Keratinocyte (primary cell): ENCODE data around the gene BCAR3. TPM values are rescaled to one million over a fixed set of nuclear protein-coding genes. Genes with fewer than 3 reads are reported as not detected.

Experiments used
- DNase-seq: peaks from one replicate; pipeline ENCODE4 v3.0.0-alpha.2; 2011; ENCODE audit warnings: low read depth, missing footprints, low spot score
- FAIRE-seq: peaks from 2 replicates; lab custom pipeline; 2011; peaks lifted over from hg19 to GRCh38; lab: Jason Lieb, UNC
- H2AFZ ChIP-seq: 2 replicates; pipeline ENCODE4 v1.6.0; 2012; ENCODE audit warnings: low read length, control low read depth, inconsistent platforms; ENCODE audit not compliant: control insufficient read depth
- H3K27ac ChIP-seq: 2 replicates; pipeline ENCODE4 v1.5.1; 2011; ENCODE audit warnings: low read length; ENCODE audit not compliant: control insufficient read depth, insufficient read depth
- H3K27me3 ChIP-seq: 3 replicates; pipeline ENCODE4 v1.6.0; 2011; ENCODE audit warnings: low read length; ENCODE audit not compliant: control insufficient read depth, insufficient read depth; ENCODE audit errors: extremely low read depth
- H3K36me3 ChIP-seq, 2 experiments: 2 replicates in 1 of 2; 3 replicates in 1 of 2; pipeline ENCODE4 v1.5.1; 2011; ENCODE audit warnings: low read length in 2 of 2, mild to moderate bottlenecking in 1 of 2; ENCODE audit not compliant: control insufficient read depth in 2 of 2, insufficient read depth in 2 of 2; ENCODE audit errors: extremely low read depth in 1 of 2
- H3K4me1 ChIP-seq: 3 replicates; pipeline ENCODE4 v1.5.1; 2011; ENCODE audit warnings: low read length; ENCODE audit not compliant: control insufficient read depth, insufficient read depth; ENCODE audit errors: extremely low read depth
- H3K4me2 ChIP-seq: 3 replicates; pipeline ENCODE4 v1.6.0; 2011; ENCODE audit warnings: low read depth, low read length; ENCODE audit not compliant: control insufficient read depth, insufficient read depth; ENCODE audit errors: extremely low read depth
- H3K4me3 ChIP-seq, 3 experiments: fragments of 200-600 bp in 1 of 3; sonication (generic) in 1 of 3; 2 replicates in 2 of 3; 3 replicates in 1 of 3; pipeline ENCODE4 v1.5.1; 2011 to 2016; ENCODE audit warnings: low read length in 3 of 3, mild to moderate bottlenecking in 3 of 3, control low read depth in 2 of 3, inconsistent platforms in 1 of 3, low read depth in 1 of 3, mixed read lengths in 1 of 3, mixed run types in 1 of 3, moderate library complexity in 1 of 3; ENCODE audit not compliant: control insufficient read depth in 2 of 3, insufficient read depth in 2 of 3; ENCODE audit errors: extremely low read depth in 1 of 3
- H3K79me2 ChIP-seq: 2 replicates; pipeline ENCODE4 v1.6.0; 2012; ENCODE audit warnings: low read length; ENCODE audit not compliant: control insufficient read depth, insufficient read depth
- H3K9ac ChIP-seq: 3 replicates; pipeline ENCODE4 v1.6.0; 2011; ENCODE audit warnings: low read length; ENCODE audit not compliant: control insufficient read depth, insufficient read depth; ENCODE audit errors: extremely low read depth
- H3K9me1 ChIP-seq: 3 replicates; pipeline ENCODE4 v1.6.0; 2011; ENCODE audit warnings: low read length; ENCODE audit not compliant: control insufficient read depth, insufficient read depth; ENCODE audit errors: extremely low read depth
- H3K9me3 ChIP-seq: 2 replicates; pipeline ENCODE4 v1.5.1; 2012; ENCODE audit warnings: low read depth, low read length; ENCODE audit not compliant: control insufficient read depth
- H4K20me1 ChIP-seq: 3 replicates; pipeline ENCODE4 v1.6.0; 2011; ENCODE audit warnings: low read length; ENCODE audit not compliant: control insufficient read depth, insufficient read depth; ENCODE audit errors: extremely low read depth
- CTCF ChIP-seq, 3 experiments: IDR thresholded peaks in 1 of 3; conservative IDR thresholded peaks in 1 of 3; optimal IDR thresholded peaks in 1 of 3; 2 replicates in 2 of 3; 3 replicates in 1 of 3; pipeline versions ENCODE3 to v1.5.1; 2011; ENCODE audit warnings: low read length in 3 of 3, mild to moderate bottlenecking in 3 of 3, moderate library complexity in 2 of 3, control low read depth in 1 of 3, inconsistent platforms in 1 of 3; ENCODE audit not compliant: insufficient read depth in 2 of 3; ENCODE audit errors: extremely low read depth in 1 of 3
- EZH2 ChIP-seq: IDR thresholded peaks from one replicate; pipeline ENCODE4 v1.6.1; 2012; ENCODE audit warnings: inconsistent platforms, mild to moderate bottlenecking, low read length, moderate library complexity
- dilution Hi-C: fragments of 300-500 bp; cut with MboI; formaldehyde crosslinking; loops from one replicate; pipeline ENCODE4 v1.7.0; 2020; ENCODE audit warnings: low sequenced_read_pairs; ENCODE audit not compliant: extremely low pct_ligation_motif_present
- polyA plus RNA-seq, 5 experiments: library from polyadenylated mRNA; depleted of rRNA in 3 of 5; stranded (reverse) in 3 of 5; stranded (forward) in 1 of 5; unstranded in 1 of 5; fragments of >200 nt; gene quantifications; 1 replicate in 1 of 5; 2 replicates in 3 of 5; 3 replicates in 1 of 5; pipeline versions ENCODE4 v1.2.1 to v1.2.3, GENCODE V29; 2011 to 2012; ENCODE audit warnings: missing spikeins in 2 of 5, low read depth in 1 of 5, low replicate concordance in 1 of 5

Gene BCAR3
- polyA plus RNA-seq, 1 donor (not counting 4 experiments of a cell fraction or from before 2014, with no cell fraction given), result 77.2 TPM

- Histone ChIP-seq H3K9me1 (peaks cover 7% of the 10 kb centered on the region), H3K4me2 (no peak overlapping the region), H2AFZ (no peak overlapping the region), H3K36me3 (peaks cover 11 to 41% of the 10 kb centered on the region in 2 experiments), H3K9ac (no peak overlapping the region), H3K4me1 (peaks cover 92% of the 10 kb centered on the region), H3K9me3 (no peaks in the 10 kb centered on the region), H3K79me2 (peaks cover 97% of the 10 kb centered on the region), H3K4me3 (no peak overlapping the region), H3K27me3 (no peaks in the 10 kb centered on the region), H4K20me1 (peaks cover 69% of the 10 kb centered on the region), H3K27ac (no peak overlapping the region)
- dilution Hi-C loops, result no loop called here
- DNase-seq, result no peak
- TF ChIP-seq CTCF (optimal IDR thresholded peaks at IDR 0.05 in 1 of 3, IDR thresholded peaks at IDR 0.05 in 1 of 3, conservative IDR thresholded peaks at IDR 0.05 in 1 of 3; ENCODE audit: extremely low read depth in 1 of 3, insufficient read depth in 2 of 3, low read length in 3 of 3) (peak in 1 of 3 experiments; percentile 14), EZH2 (no peak)
- FAIRE-seq, result peak; percentile 13
Measured at GRCh38 chr1:93620841-93621210, 60.8 kb downstream of the BCAR3 start.

- Histone ChIP-seq H3K9me3 (no peaks in the 10 kb centered on the region), H3K79me2 (peaks cover 97% of the 10 kb centered on the region), H3K36me3 (peaks cover 11 to 44% of the 10 kb centered on the region in 2 experiments), H2AFZ (no peak overlapping the region), H3K4me2 (no peak overlapping the region), H3K4me1 (peaks cover 92% of the 10 kb centered on the region), H3K27me3 (no peaks in the 10 kb centered on the region), H3K9ac (no peak overlapping the region), H3K4me3 (no peak overlapping the region), H3K27ac (no peak overlapping the region), H4K20me1 (peaks cover 69% of the 10 kb centered on the region), H3K9me1 (peaks cover 7% of the 10 kb centered on the region)
- TF ChIP-seq EZH2 (no peak), CTCF (optimal IDR thresholded peaks at IDR 0.05 in 1 of 3, IDR thresholded peaks at IDR 0.05 in 1 of 3, conservative IDR thresholded peaks at IDR 0.05 in 1 of 3; ENCODE audit: extremely low read depth in 1 of 3, insufficient read depth in 2 of 3, low read length in 3 of 3) (no peak)
- dilution Hi-C loops, result no loop called here
- no peak for FAIRE-seq
- no peak for DNase-seq
Measured at GRCh38 chr1:93620172-93620840, 61.3 kb downstream of the BCAR3 start.
